ENCODE data around the gene KCNK1. TPM values are rescaled to one million over a fixed set of nuclear protein-coding genes. Genes with fewer than 3 reads are reported as not detected.
"Not testable (repeated sequence)": the region's sequence is repeated elsewhere in the genome, so short reads cannot be mapped to it uniquely, and the experiment has no call there.

Gene KCNK1
- total RNA-seq, 1 donor from 2014 or later: under 0.01 TPM

- no peak for DNase-seq (ENCODE audit: low read depth in 2 of 2)
These were observed 51.8 kb downstream of the KCNK1 start for GRCh38 chr1:233665575-233666270.

DNA sequence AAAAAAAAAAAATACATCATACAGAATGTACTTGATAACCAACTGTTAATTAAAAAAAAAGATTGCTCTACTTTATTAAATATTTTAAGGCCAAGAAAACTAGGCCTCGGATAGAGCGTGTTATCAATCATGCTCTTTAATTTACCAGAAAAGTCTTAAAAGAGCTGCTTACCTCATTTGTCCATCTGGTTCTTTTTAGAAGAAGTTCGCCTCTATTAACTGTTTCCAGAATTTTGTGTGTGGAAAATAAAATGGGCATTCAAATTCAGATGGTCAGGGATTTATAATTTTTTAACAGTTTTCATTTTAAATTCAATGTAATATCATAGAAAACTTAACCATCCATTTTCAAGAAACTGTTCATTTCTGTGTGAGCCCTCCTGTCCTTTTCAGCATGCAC is 53.8 kb downstream of the KCNK1 start:
- no peak for DNase-seq (ENCODE audit: low read depth in 2 of 2)

GRCh38 chr1:233668146-233668724 is 54.3 kb downstream of the KCNK1 start:
- DNase-seq (ENCODE audit: low read depth in 2 of 2): no peak

DNA sequence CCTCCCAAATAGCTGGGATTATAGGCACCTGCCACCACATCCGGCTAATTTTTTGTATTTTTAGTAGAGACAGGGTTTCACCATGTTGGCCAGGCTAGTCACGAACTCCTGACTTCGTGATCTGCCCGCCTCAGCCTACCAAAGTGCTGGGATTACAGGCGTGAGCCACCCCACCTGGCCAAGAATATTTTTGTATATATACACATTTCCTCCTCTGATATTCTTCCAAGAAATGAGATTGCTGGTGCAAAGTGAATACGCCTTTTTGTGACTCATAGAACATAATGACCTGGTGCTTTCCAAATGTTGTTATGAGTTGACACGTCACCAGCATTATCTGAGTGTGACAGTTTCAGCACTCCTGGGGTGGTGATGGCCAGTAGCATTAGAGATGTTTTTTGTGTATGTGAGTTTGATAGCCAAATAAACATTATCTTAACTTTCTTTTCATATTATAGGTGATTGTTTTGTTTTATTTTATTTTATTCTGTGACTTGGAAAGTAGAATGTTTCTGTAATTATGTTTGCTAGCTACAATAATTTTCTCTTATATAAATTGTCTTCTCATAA is 54.9 kb downstream of the KCNK1 start:
- DNase-seq (ENCODE audit: low read depth in 2 of 2): no peak

DNA sequence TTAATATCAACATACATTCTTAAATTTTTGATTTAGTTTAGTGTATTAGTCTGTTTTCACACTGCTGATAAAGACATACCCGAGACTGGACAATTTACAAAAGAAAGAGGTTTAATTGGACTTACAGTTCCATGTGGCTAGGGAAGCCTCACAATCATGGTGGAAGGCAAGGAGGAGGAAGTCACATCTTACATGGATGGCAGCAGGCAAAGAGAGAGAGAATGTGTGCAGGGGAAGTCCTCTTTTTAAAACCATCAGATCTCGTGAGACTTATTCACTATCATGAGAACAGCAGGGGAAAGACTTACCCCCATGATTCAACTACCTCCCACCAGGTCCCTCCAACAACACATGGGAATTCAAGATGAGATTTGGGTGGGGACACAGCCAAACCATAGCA is 56.5 kb downstream of the KCNK1 start:
- DNase-seq (ENCODE audit: low read depth in 2 of 2): not testable (repeated sequence)

GRCh38 chr1:233671286-233671685 is 57.4 kb downstream of the KCNK1 start:
- no peak for DNase-seq (ENCODE audit: low read depth in 2 of 2)

GRCh38 chr1:233672732-233673131 is 58.8 kb downstream of the KCNK1 start:
- DNase-seq (ENCODE audit: low read depth in 2 of 2): no peak

- no peak for DNase-seq (ENCODE audit: low read depth in 2 of 2)
These were observed 59.5 kb downstream of the KCNK1 start for GRCh38 chr1:233673261-233673946.

GRCh38 chr1:233673947-233674431 is 60.1 kb downstream of the KCNK1 start:
- DNase-seq (ENCODE audit: low read depth in 2 of 2): no peak

GRCh38 chr1:233675446-233675845 is 61.5 kb downstream of the KCNK1 start:
- DNase-seq (ENCODE audit: low read depth in 2 of 2): no peak

- no peak for DNase-seq (ENCODE audit: low read depth in 2 of 2)
These were observed 62.0 kb downstream of the KCNK1 start for GRCh38 chr1:233675893-233676292.

GRCh38 chr1:233677690-233678354 is 63.9 kb downstream of the KCNK1 start:
- DNase-seq (ENCODE audit: low read depth in 2 of 2): no peak

- DNase-seq (ENCODE audit: low read depth in 2 of 2): no peak
These were observed 65.1 kb downstream of the KCNK1 start for GRCh38 chr1:233679030-233679429.

GRCh38 chr1:233679591-233680373 is 65.9 kb downstream of the KCNK1 start:
- DNase-seq (ENCODE audit: low read depth in 2 of 2): no peak

DNA sequence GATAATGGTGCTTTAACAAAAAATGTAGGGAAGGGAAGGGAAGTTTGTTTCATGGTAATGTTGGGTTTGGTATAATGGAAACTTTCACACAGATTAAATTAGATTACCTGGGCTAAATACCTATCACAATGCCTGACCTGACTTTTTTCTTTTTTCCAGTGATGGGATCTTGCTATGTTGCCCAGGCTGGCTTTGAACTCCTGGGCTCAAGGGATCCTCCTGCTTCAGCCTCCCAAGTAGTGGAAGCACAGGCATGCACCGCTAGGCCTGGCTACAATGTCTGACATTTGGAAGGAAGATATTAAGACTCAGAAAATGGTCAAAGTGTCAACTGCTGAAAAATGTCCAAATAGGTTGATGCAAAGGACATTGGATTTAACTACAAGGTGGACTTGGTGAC is 67.4 kb downstream of the KCNK1 start:
- no peak for DNase-seq (ENCODE audit: low read depth in 2 of 2)

DNA sequence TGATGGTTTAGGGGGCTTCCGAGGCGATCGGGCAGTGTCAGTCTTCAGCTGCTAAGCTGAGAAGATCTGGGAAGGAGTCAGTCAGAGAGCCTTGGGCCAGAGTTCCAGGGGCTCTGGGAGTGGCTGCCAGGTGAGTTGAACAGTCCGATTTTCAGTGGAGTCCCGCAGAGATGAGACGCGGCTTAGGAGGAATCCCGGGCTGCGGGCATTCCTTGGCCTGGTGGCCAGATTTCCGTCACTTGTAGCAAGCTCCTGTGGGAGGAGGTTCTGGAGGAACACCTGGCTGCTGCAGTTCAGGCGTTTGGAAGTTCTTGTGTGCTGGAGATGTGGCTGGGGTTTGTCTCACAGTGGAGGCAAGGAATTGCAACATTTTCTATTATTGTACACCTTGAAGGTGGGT is 72.7 kb downstream of the KCNK1 start:
- DNase-seq (ENCODE audit: low read depth in 2 of 2): not testable (repeated sequence)

DNA sequence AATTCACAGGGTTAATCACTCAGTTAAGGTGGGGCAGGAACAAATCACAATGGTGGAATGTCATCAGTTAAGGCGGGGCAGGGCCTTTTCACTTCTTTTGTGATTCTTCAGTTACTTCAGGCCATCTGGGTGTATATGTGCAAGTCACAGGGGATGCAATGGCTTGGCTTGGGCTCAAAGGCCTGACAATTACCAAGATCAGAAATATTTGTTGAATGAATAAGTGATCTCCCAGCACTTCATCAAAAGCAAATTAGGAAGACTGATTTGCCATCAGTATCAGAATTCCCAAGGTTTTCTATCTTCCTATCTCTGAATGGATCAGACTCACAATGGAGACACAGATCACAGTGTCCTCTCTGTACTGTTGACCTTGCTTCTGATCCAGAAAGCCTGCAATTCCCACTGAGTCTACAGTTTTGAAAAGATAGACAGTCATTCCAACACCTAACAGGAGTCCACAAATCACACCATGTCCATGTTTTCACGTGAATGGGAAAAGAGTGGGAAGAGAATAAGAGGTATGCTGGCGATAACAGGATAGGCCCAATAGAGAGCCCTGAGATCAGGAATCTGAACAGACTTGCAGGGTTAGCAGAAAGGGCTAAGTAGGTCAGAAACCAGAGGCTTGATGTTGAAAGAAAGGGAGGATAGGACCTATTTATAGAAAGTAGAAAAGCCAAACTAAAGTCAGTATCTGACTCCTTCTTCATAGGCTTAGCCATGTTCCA is 75.3 kb downstream of the KCNK1 start:
- no peak for DNase-seq (ENCODE audit: low read depth in 2 of 2)

DNA sequence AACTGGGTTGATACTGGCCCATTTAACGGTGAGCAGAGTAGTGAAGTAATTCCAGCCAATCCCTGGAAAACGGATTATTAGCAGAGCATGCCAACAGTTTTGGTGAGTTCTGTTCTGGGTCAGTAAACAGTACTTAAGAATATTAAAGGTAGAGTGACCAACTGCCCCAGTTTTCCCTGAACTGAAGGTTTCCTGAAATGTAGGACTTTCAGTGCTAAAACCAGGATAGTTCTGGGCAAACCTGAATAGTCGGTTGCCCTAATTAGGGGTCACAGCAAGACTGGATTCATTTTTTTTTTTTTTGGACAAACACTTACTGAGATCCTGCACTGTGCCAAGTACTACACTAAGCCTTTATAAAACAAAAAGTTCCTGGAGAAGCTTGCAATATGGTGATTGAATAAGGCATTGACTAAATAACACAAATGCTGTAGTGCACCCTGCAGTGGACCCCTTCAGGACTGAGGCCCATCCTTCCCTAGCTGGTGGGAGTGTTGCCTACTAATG is 75.9 kb downstream of the KCNK1 start:
- no peak for DNase-seq (ENCODE audit: low read depth in 2 of 2)

- DNase-seq (ENCODE audit: low read depth in 2 of 2): no peak
These were observed 82.0 kb downstream of the KCNK1 start for GRCh38 chr1:233695901-233696300.

GRCh38 chr1:233700338-233700737 is 86.4 kb downstream of the KCNK1 start:
- DNase-seq (ENCODE audit: low read depth in 2 of 2): no peak

Measured in lung microvascular endothelial cell (primary cell).